Activated CD4-positive, alpha-beta T cell treated with anti-CD3 and anti-CD28 coated beads, Interleukin-2, amount 50 U/mL, for 48 hours (primary cell): ENCODE results near the gene TUBA4A.
"Not testable (repeated sequence)": the region's sequence is repeated elsewhere in the genome, so short reads cannot be mapped to it uniquely, and the experiment has no call there.

Source experiments
- DNase-seq, 2 experiments: peaks; one replicate each; pipeline ENCODE4 v3.0.0-alpha.2; 2020

Gene TUBA4A

GRCh38 chr2:219209236-219210195, 44.2 kb downstream of the TUBA4A start:
- DNase-seq = no peak

- no peak for DNase-seq
These were observed 45.6 kb downstream of the TUBA4A start for GRCh38 chr2:219207884-219208740.

- no peak for DNase-seq
These were observed 46.4 kb downstream of the TUBA4A start for GRCh38 chr2:219207134-219207883.

GRCh38 chr2:219206328-219207133, 47.2 kb downstream of the TUBA4A start, which contains the start of gene ZFAND2B:
TSS of gene ZFAND2B (plus strand) at chr2:219206782. CDS start at chr2:219206988, 206 bp downstream.
- peak; percentile 93 to 94 for DNase-seq

- no peak for DNase-seq
These were observed 47.8 kb downstream of the TUBA4A start for GRCh38 chr2:219205981-219206327.

DNA sequence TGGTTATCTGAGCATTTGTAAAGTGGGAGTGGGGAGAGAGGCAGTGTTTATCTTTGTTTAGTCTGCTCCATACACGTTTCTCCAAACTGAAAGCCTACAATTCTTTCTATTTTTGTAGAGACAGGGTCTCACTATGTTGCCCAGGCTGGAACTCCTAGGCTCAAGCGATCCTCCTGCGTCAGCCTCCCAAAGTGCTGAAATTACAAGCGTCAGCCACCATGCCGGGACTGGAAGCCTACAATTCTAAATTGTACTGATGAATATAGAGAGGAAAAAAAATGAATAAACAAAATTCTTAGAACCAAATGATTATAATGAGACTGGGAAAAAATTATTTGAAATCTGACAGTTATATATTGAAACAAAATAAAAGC, 48.6 kb downstream of the TUBA4A start:
- DNase-seq = no peak

DNA sequence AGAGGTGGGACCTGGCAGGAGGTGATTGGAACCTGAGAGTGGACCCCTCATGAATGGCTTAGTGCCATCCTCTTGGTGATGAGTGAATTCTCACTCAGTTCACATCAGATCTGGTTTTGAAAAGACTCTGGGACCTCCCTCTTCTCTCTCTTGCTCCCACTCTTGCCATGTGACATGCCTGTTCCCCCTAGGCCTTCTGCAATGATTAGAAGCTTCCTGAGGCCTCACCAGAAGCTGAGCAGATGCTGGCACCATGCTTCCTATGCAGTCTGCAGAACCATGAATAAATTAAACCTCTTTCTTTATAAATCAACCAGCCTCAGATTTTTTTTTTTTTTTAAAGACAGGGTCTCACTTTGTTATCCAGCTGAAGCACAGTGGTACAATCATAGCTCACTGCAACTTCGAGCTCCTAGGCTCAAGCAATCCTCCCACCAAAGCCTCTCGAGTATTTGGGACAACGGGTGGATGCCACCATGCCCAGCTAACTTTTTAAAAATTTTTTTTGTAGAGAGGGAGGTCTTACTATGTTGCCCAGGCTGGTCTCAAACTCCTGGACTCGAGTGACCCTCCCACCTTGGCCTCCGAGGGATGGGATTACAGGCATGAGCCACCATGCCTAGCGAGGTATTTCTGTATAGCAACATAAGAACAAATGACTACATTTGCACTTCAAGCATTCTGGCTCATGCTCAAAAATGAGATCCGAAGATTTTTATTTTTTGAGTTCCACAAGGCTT, 49.1 kb downstream of the TUBA4A start:
- no peak for DNase-seq

GRCh38 chr2:219201331-219201730, 52.4 kb downstream of the TUBA4A start:
- DNase-seq = not testable (repeated sequence)

- DNase-seq = not testable (repeated sequence)
These were observed 53.0 kb downstream of the TUBA4A start for GRCh38 chr2:219200502-219201326.
